Measurements from ENCODE around the gene MOG.
A peak's percentile ranks its signal among the peaks of the same experiment; 100 is the strongest.
"Not testable (repeated sequence)": the region's sequence is repeated elsewhere in the genome, so short reads cannot be mapped to it uniquely, and the experiment has no call there.

MOG gene

DNA sequence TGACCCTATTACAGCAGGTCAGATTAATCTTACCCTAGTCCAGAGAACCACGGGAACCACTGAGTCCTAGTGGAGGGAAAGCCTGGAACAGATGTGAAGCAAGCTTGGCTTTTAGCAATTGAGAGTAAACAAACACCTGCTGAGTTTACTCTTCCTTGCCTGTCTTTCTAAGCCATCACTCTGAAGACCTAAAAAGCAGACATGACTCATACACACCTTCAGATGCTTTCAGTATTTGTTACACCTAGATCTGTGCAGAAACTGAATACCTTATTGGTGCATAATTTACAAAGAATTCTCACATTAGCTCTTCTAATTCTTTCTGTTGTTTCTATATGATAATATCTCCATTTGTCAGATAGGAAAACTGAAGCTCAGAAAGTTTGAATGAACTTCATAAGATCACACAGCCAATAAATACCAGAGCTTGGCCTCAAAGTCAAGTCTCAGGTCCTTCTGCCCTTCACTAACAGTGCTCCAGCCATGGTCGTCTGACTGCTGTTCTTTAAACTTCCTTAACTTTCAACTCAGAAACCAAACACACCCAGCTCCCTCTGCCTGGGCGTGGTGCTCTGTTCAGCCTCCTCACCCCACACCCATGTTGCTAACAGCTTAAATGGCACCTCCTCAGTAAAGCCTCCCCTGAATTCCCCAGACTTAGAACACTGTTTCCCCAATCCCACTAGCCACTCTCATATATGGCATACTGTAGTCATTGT, 15.3 kb upstream of the MOG start:
- DNase-seq (ENCODE audit: low read depth in 2 of 2): no peak

GRCh38 chr6:29647927-29648642, 8.8 kb upstream of the MOG start:
- DNase-seq (ENCODE audit: low read depth in 2 of 2): no peak

- DNase-seq (ENCODE audit: low read depth in 2 of 2): peak; percentile 94 to 99
These were observed 6.9 kb upstream of the MOG start for GRCh38 chr6:29649701-29650673.

DNA sequence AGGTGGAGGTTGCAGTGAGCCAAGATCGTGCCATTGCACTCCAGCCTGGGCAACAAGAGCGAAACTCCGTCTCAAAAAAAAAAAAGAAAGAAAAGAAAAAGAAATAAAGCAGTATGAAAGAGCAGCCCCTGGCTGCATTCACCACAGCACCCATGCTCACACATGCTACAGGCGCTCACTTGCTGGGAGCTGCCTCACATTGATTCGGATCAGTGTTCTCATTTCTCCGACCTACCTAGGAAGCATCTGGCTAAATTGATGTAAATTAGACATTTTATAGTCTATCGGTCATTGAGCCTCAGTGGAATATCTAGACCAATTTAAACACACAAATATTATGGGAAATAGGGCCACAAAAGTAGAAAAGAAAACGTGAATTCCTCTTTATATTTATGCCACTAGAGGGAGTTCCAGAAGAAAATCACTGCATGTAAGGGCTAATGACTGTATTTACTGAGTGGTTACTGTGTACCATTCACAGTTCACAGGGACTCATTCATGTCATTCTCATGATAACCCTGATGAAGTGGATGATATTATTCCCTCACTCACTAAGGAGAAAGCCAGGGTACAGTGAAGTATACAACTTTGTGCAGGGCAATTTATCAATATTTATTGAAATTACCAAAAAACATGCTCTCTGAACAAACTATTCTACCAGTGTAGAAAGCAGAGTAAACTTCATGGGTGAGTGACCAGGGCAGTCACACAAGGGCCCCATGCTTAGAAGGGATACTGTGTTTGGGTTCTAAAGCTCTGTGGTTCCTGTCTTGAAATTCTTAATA, 5.3 kb upstream of the MOG start:
- DNase-seq (ENCODE audit: low read depth in 2 of 2): no peak

DNA sequence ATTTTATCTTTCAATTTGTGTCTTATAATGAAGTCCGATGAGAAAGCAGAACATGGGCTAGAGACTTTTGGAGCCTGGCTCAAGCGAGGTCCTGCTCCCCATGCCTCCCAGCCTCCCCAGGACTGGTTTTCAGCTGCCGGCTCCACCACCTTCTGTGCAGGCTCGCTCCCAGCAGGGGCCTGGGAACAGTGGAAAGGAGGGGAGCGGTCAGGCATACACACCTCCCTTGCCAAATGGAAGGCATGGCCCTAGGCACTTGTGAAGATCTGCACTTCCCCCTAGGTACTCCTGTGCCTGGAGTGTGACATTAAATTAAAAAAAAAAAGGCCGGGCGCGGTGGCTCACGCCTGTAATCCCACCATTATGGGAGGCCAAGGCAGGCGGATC, 4.7 kb upstream of the MOG start:
- no peak for DNase-seq (ENCODE audit: low read depth in 2 of 2)

GRCh38 chr6:29653452-29654038, 3.3 kb upstream of the MOG start:
- no peak for DNase-seq (ENCODE audit: low read depth in 2 of 2)

DNA sequence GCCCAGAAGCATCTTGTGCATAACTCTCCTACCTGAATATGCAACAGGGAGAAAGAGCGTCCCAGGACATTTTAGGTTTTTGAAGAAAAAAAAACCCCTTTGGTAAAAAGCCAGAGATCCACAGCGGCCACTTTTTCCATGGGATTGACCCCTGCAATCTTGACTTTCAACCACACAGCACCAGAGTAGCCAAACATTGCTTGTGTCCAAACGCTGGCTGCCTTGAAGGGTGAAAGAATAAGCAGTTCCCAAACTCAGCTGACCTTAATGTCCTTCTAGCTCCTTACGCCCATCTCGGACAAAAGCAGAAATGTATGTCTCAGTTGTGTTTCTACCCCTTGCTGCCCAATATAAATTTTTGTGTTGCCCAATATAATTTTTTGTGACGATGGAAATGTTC, 1.2 kb upstream of the MOG start:
- no peak for DNase-seq (ENCODE audit: low read depth in 2 of 2)

DNA sequence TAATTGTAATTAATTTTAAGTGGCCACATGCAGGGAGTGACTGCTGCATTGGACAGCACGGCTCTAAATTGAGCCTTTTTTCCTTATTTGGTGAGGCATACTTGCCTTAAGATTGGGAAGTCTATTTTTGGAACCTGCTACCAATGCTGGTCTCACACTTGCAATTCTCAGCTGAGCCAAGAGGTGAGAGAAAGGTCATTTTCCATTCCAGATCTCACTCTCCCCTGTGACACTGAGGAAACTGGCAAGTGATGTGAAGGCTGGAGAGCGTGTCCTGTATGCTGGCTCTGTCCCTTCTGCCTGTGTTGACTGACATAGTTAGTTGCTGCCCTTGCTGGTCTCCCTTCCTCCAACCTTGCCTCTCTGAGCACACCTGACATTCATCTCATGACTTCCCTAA, 735 bp upstream of the MOG start:
- DNase-seq (ENCODE audit: low read depth in 2 of 2): no peak

DNA sequence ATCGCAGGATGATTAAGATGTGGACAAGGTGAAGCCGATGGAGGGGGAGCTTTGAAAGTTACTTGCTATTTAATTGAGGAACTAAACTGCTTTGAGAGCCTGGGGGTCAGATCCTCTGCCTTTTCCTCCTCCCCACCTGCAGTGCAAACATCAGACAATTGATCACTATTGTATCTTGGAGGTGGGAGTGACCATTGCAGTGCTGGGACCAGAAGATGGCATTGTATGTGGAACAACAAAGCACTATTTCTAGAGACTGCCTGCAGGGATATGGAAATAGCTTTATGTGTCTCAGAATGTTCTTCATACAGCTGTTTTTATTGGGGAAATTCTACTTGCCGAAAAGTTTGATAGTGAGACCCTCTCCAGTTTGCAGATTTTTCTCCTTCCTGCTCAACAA, 4.2 kb downstream of the MOG start:
- DNase-seq (ENCODE audit: low read depth in 2 of 2): no peak

DNA sequence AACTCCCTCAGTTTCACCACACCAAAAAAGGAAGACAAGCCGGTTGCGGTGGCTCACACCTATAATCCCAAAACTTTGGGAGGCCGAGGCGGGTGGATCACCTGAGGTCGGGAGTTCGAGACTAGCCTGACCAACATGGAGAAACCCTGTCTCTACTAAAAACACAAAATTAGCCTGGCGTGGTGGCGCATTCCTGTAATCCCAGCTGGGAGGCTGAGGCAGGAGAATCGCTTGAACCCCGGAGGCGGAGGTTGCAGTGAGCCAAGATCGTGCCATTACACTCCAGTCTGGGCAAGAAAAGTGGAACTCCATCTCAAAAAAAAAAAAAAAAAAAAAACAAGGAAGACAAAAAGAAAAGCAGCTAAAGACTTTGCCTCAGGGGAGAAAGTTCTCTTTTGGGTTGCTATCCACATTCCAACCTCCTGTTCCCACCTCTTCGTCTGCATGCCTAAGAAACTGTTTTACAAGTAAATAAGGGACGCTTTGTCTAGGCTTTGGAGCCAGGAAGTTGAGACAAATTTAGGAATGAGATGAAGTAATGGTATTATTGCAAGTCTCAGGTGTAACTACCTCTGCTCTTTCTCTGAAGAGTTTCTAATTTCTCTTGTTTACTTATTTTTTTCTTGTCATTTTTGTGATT, 4.7 kb downstream of the MOG start:
- DNase-seq (ENCODE audit: low read depth in 2 of 2): not testable (repeated sequence)

- DNase-seq (ENCODE audit: low read depth in 2 of 2): no peak
These were observed 6.6 kb downstream of the MOG start for GRCh38 chr6:29663300-29664042.

DNA sequence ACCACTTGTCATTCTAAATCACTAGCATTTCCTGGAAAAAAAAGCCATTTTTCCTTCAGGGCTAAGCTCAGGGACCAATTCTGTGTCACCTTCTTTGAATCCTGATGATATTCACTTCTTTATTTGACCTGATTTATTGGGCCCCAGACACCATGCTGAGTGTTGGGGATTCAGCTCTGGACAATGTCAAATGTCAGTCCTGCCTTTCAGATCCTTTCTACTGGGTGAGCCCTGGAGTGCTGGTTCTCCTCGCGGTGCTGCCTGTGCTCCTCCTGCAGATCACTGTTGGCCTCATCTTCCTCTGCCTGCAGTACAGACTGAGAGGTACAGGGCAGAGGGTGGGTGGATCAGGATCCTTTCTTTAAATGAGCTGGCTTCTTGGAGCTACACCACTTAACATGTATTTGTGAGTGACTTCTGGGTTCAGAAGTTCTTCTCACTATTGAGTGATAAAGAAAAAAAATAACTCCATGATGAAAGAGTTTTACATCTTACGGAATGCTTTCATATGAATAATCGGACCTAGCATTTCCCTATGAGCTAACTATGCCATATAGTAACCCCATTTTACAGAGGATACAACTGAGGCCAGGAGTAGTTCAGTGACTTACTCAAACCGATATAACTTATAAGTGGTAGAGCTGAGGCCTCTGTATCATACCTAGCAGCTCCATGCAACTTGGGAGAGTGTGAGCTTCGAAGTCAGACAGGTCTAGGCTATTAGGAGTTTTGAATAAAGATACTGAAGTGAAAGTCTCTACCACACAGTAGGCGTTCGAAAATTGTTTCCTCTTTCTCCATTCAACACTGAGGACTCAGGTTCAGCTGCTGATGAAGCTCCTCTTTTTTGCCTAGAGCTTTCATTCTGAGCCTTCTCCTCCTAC, 9.3 kb downstream of the MOG start:
- no peak for DNase-seq (ENCODE audit: low read depth in 2 of 2)

GRCh38 chr6:29666826-29667130, 9.9 kb downstream of the MOG start:
- DNase-seq (ENCODE audit: low read depth in 2 of 2): no peak

GRCh38 chr6:29667158-29667557, 10.3 kb downstream of the MOG start:
- no peak for DNase-seq (ENCODE audit: low read depth in 2 of 2)

GRCh38 chr6:29671026-29671425, 14.1 kb downstream of the MOG start:
- no peak for DNase-seq (ENCODE audit: low read depth in 2 of 2)

- DNase-seq (ENCODE audit: low read depth in 2 of 2): not testable (repeated sequence)
These were observed 15.2 kb downstream of the MOG start for GRCh38 chr6:29672116-29672515.

GRCh38 chr6:29673161-29673560, 16.3 kb downstream of the MOG start:
- no peak for DNase-seq (ENCODE audit: low read depth in 2 of 2)

- DNase-seq (ENCODE audit: low read depth in 2 of 2): no peak
These were observed 17.1 kb downstream of the MOG start for GRCh38 chr6:29674008-29674407.

- DNase-seq (ENCODE audit: low read depth in 2 of 2): no peak
These were observed 18.7 kb downstream of the MOG start for GRCh38 chr6:29675561-29675960.
